GM18870 (cell line): ENCODE results near the gene NDFIP1.
"Not testable (repeated sequence)": the region's sequence is repeated elsewhere in the genome, so short reads cannot be mapped to it uniquely, and the experiment has no call there.

ENCODE experiments used
- ATAC-seq: cut with Tn5 transposase; IDR thresholded peaks from one replicate; pipeline ENCODE4 v1.9.1; 2021; ENCODE audit warnings: moderate library complexity; ENCODE audit not compliant: unreplicated experiment

Gene NDFIP1

DNA sequence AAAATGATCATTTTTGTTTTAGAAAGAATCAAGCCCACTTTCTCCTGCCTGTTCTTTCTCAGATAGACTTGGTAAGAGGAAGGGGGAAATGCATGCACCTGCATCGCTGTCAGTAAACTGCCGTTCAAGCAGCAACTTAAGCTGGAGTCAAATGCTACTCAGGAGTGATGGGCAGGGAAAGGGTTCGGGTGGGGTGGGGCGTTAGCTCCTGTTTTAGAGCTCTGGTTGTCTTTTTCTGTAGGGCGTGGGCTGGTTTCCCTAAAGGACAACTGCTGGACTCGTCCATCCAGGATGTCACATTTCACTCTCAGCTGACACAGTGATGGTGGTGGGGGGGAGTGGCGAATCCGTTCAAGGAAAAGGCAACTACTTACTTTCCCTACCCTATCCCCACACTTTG, 75.0 kb downstream of the NDFIP1 start:
- no peak for ATAC-seq

DNA sequence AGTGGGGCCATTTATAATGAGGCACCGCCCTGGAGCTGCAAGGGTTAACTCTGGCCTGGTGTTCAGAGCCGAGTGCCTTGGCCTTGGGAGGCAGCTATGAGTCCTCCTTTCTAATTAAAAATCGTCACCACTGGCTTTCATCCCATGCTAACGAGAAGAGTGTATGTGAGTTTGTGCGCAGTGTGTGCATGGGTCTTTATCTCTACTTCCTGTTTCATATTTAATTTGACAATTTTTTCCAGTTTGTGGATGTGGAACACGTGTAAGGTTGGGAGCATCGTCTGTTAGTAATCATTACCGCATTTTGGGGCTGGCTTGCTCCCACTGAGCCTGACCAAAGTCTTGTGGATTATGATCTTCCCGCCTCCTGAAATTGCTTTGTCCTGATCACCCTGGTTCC, 76.4 kb downstream of the NDFIP1 start:
- ATAC-seq: no peak

DNA sequence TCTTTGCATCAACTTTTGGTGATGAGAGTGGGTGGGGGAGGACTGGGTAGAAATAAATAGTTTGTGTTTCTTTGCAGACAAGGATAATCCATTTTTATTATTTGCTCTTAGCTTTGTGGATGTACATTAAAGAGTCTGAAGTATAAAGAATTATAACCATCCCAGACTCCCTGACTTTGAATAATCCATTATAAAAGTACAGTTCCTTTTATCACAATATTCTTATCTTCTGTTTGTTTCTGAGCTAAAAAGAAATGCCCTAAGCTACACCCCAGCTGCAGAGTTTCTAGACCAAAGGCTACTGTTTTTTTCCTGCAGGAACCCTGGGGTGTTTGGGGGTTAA, 77.9 kb downstream of the NDFIP1 start:
- no peak for ATAC-seq

DNA sequence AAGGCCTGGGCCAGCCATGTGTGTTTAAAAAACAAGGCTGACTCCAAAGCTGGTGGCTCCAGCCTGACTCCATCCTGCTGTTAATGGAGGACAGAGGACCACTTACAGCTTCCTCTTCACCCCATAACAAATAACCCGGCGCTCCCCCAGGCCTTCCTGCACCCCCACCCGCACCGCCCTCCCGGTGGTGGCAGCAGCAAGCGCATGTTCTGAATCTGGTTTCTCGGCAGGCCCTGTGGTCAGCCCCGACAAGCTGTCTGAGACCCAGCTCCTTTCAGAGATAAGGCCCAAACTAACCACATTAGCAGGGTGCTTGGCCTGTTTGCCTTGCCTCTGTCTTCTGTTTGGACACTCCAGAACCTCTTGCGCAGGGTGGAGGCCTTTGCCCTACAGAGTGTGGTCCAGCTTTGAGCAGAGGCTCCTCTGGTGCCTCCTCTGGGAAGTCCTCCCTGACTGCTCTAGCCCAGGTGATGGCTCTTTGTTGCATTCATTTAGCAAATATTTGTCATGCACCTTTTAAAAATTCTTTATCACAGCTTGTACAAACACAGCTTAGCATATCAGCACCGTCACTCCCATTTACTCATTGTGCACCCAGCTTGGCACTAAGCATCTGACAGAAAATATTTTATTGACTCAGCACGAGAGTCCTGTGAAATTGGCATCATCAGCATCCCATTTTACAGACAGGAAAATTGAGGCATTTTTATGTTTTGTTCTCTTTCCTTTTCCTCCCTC, 78.4 kb downstream of the NDFIP1 start:
- no peak for ATAC-seq

DNA sequence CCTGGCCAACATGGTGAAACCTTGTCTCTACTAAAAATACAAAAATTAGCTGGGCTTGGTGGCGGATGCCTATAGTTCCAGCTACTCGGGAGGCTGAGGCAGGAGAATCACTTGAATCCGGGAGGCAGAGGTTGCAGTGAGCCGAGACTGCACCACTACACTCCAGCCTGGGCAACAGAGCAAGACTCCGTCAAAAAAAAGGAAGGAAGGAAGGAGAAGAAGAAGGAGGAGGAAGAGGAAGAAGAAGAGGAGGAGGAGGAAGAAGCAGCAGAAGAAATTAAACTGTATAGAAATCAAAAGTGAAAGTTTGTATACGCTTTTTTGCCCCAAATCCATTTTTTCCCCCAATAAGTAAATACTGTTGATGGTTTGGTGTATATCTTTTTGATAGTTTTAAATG, 80.1 kb downstream of the NDFIP1 start:
- not testable (repeated sequence) for ATAC-seq

DNA sequence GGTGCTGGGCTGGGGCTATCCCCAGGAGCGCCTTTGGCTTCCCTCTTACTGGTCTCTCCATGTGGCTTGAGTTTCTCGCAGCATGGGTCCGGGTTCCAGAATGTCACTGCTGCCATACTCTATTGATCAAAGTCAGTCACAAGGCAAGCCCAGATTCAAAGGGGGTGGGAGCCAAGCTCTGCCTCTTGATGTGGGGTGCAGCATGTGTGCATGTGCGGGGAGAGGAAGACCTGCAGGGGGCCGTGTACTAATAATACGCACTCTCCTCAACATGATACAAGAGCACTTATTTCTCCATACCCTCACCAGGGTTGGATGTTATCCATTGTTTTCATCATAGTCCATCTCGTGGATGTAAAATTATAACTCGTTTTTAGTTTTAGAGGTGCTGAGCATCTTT, 81.2 kb downstream of the NDFIP1 start:
- ATAC-seq: no peak

DNA sequence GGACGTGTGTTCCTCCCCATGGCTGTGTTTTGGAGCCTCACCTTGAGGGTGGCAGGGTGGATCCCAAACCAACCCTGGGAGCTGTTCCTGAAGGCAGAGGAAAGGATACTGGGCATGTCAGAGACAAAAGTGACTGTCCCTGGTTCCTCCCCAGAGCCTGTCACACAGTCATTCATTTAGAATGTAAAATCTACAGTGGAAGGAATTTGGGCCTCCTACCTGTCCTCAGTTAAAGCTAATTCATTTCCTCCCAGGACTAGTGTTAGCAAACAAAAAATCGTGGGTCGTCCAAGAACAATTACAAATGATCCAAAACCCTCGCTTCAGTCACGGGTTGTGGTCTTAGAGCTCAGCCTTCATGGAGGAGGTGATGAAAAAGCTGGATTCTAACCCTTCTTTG, 83.2 kb downstream of the NDFIP1 start:
- no peak for ATAC-seq

DNA sequence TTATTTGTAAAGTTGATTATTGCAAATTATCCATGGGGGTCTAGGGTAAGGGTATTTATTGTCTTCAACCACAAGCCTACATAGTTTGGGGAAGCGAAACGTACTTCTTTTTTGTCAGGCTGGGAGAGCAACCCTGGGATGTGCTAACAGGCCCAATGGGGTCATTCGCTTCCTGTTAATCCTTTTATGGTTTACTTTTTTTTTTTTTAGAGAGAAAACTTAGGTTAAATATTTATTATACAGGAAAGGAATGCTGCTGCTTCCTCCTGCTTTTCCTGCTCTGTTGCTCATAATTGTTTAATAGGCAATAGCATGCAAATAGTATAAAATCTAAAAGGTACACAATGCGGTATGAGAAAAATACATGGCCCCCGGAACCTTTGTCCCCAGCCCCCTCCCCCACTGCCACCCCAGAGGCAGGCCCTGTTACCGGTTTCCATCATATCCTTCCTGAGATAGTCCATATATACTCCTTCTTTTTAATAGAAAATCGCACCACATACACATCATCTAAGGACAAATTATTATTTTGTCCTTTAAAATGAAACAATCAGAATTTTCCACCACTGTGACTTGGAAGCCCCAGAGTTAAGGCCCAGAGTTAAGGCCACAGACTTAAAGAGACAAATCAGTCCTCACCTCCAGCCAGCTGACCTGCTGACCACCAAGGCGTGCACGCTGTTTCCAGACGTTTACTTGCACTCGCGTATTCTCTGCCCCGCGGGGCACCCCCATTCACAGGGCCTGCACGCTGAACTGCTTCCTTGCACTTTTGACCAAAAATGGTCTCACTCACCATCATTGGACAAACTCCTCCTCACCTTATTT, 83.9 kb downstream of the NDFIP1 start:
- ATAC-seq: no peak

DNA sequence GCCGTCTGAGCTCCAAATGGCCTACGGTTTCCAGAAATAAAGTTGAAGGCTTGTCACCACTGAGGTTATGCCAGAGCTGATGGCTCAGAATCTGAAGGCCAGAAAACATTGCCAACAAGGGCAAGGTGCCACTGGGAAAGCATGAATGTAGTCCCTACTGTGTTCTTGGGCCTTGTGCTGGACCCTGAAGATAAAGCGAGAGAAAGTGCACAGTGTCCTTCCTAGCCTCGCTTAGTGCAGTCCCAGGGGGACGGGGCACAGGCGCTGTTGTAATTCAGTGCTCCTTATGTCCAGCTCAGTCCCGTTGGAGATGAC, 84.5 kb downstream of the NDFIP1 start:
- ATAC-seq: no peak

DNA sequence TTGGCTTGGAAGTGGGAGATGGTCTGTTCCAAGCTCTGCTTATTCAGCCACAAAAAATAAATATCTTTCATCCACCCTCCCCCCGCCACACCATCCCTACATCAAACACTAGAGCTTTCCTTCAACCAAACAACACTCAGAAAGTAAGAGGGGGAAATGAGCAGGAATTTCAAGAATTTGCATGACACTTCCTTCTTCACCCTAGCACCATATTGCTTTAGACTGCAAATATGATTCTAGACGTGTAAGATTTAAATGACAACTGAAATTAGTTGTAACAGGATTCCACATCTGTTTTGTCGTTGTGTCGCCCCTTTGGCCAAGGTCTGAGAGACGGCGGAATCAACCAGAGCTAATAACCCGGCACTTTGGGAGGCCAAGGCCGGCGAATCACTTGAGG, 88.5 kb downstream of the NDFIP1 start:
- ATAC-seq: no peak

DNA sequence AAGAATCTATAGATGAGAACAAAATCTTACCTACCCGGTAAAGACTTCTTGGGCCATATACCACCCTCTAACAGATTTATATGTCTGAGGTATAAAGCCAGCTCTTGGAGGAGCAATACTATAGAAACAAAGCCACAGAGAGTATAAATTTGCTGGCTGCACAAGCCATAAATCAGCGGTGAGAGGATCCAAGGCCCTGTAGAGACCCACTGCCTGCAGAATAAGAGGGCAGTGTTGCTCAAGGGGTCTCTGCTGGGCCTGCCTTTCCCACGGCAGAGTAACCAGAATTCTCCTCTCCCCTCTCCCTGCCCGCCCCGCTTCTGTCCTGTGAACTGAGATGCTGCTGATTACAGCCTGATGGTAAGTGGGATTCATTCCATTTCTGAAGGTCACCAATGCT, 89.2 kb downstream of the NDFIP1 start:
- ATAC-seq: no peak

DNA sequence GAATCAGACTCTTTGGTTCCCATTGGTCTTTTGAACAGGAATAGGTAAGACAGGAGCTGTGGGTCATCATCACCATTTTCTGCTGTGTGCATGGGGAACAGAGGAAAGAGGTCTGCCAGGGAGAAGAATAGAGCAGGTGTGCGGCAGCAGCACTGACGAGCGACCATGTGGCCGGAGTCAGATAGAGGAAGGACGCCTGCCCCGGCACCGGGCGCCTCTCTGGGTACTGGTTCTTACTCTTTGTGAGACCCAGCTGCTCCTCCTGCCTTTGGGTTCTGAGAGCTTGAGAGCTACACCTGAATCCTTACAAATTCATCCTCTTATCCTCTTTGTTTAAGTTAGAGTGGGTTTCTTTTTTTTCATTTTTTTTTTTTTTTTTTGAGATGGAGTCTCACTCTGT, 90.8 kb downstream of the NDFIP1 start:
- ATAC-seq: no peak

DNA sequence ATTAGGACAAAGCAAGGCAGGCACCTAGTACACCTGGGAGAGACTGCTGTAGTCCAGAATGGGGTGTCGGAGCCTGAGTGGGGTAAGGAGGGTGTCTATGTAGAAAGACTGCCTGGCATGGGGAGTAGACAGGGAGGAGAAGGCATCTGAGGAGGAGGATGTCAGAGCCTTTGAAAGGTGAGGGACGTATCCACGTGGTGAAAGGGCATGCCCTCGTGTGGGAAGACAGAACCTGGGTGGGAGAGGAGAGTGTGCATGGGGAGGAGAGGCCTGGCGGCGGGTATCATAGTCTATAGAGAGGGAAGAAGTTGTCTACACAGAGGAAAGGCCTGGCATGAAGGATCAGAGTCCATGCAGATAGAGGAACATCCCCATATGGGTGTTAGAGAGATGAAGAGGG, 91.8 kb downstream of the NDFIP1 start:
- ATAC-seq: no peak

DNA sequence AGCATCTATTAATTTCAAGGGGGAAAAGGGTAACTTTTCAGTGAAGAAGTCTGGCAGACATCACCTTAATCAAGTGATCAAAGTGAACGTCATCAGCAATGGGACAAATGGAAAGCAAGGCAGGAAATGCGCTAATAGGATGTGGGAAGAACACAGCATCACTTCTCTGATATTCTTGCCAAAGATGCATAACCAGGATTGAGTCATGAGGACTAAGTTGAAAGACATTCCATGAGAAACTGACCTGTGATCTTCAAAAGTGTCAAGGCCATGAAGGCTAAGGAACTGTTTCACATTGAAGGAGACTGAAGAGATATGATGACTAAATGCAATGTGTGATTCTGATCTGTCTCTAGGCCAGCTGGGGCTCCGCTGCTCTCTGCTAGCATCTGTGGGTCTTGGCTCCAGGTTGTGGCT, 92.9 kb downstream of the NDFIP1 start:
- ATAC-seq: no peak

DNA sequence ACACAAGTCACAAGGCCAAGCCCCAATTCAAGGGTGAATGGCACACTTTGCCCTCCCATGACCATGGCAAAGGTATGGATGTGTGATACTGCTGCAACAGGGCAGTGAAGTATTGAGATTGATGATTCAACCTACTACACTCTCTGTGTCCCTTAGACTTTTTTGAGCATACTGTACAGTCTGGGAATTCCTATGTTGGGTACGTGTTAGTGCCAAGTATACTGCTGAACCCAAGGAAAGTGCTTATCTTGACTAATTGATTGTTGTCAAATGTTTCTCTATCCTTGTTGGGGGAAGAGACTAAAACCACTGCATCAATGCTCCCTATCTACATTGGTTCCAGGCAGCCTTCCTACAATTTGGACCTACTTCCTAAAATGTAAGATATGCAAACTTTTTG, 93.7 kb downstream of the NDFIP1 start:
- ATAC-seq: no peak
